Activated CD4-positive, alpha-beta T cell treated with anti-CD3 and anti-CD28 coated beads, Interleukin-2, amount 10 ng/mL, durations not matched to agents 7 days and 5 days (primary cell): ENCODE data around the gene PIANP. TPM values are rescaled to one million over a fixed set of nuclear protein-coding genes. Genes with fewer than 3 reads are reported as not detected.
A peak's percentile ranks its signal among the peaks of the same experiment; 100 is the strongest.

Experiments used
- CTCF ChIA-PET: fragments of 350-600 bp; sonication (Branson Sonifier 250); formaldehyde crosslinking; loops from one replicate; lab custom pipeline; 2021; ENCODE audit warnings: antibody characterized with exemption; lab: Charles Lee
- POLR2A ChIA-PET: fragments of 350-600 bp; sonication (Branson Sonifier 250); formaldehyde crosslinking; loops from one replicate; lab custom pipeline; 2021; ENCODE audit warnings: antibody characterized with exemption; lab: Charles Lee
- DNase-seq: peaks from one replicate; pipeline ENCODE4 v3.0.0-alpha.2; 2020
- H3K27ac Mint-ChIP-seq: one replicate; pipeline ENCODE4 v1.8.0; 2021; ENCODE audit warnings: mild to moderate bottlenecking, moderate library complexity, mixed read lengths
- H3K27me3 Mint-ChIP-seq: one replicate; pipeline ENCODE4 v1.8.0; 2021; ENCODE audit warnings: mixed read lengths
- H3K36me3 Mint-ChIP-seq: one replicate; pipeline ENCODE4 v1.8.0; 2021; ENCODE audit warnings: low read depth, mixed read lengths
- H3K4me1 Mint-ChIP-seq: one replicate; pipeline ENCODE4 v1.8.0; 2021; ENCODE audit warnings: mixed read lengths
- H3K4me3 Mint-ChIP-seq: one replicate; pipeline ENCODE4 v1.8.0; 2021; ENCODE audit warnings: mild to moderate bottlenecking, moderate library complexity, mixed read lengths
- H3K9me3 Mint-ChIP-seq: one replicate; pipeline ENCODE4 v1.8.0; 2021; ENCODE audit warnings: mixed read lengths
- total RNA-seq, 2 experiments: library from RNA; stranded (reverse); gene quantifications; one replicate each; pipeline ENCODE4 v1.2.3, GENCODE V29; 2021

Gene PIANP
- total RNA-seq, 2 experiments from 2014 or later = not detected

- no peaks in the 10 kb centered on the region for H3K27me3 Mint-ChIP-seq
- H3K4me3 Mint-ChIP-seq = peak within 1 kb of the TSS; percentile 88
- POLR2A ChIA-PET = interaction anchor here (0.6 to 1.2 kb wide), 12 partner anchors 35 to 1750 kb away, joined by 3 to 10 read pairs (median 4); partner anchors contain the start of genes CD4, COPS7A, GAPDH and USP5
- CTCF ChIA-PET = interaction anchor here (0.5 to 2.1 kb wide), 17 partner anchors 9 to 255 kb away, joined by 3 to 11 read pairs (median 3); partner anchors contain the start of genes C12orf57, COPS7A and LPAR5
- H3K36me3 Mint-ChIP-seq = peaks cover 29% of the 10 kb centered on the region
- H3K4me1 Mint-ChIP-seq = peaks cover 51% of the 10 kb centered on the region
- peak within 1 kb of the TSS; percentile 95 for H3K27ac Mint-ChIP-seq
- DNase-seq = peak; percentile 97
- H3K9me3 Mint-ChIP-seq = no peaks in the 10 kb centered on the region
These were observed 11.4 kb downstream of the PIANP start, which contains the start of gene ZNF384 for GRCh38 chr12:6688999-6689882. Gene ZNF384 (minus strand): TSS chr12:6689375. CDS start chr12:6679520, 9,855 bp downstream.

- H3K27ac Mint-ChIP-seq = peak overlapping the region; percentile 95
- no peaks in the 10 kb centered on the region for H3K9me3 Mint-ChIP-seq
- ChIA-PET POLR2A (interaction anchor here (0.7 kb wide), 1 partner anchor 119 kb away, joined by 4 read pairs; no protein-coding TSS in a partner anchor), CTCF (interaction anchor here (1.0 to 2.1 kb wide), 10 partner anchors 9 to 139 kb away, joined by 3 to 11 read pairs (median 4); partner anchors contain the start of gene COPS7A)
- DNase-seq = peak; percentile 51
- H3K4me1 Mint-ChIP-seq = peaks cover 54% of the 10 kb centered on the region
- H3K4me3 Mint-ChIP-seq = peak overlapping the region; percentile 88
- H3K27me3 Mint-ChIP-seq = no peaks in the 10 kb centered on the region
- H3K36me3 Mint-ChIP-seq = peaks cover 30% of the 10 kb centered on the region
These were observed 12.0 kb downstream of the PIANP start for GRCh38 chr12:6688543-6688998.

DNA sequence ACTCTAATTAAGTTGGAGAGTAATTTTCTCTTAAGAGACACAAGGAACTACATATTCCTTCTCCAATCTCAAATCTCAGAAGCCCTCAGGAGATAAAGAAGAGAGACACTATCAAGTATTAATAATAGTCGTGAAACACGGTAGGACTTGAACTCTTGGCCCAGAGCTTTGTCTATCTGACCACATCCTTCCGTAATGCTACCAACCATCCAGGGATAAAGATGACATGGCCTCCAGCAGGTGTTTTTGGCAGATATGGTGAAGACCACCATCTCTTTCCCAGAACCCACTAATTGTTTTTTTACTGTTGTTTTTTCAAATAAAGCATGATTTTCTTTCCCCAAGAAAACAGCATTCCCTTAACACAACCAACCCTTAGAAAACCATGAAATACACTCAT, 14.8 kb downstream of the PIANP start:
- ChIA-PET CTCF (interaction anchor here (0.7 to 1.0 kb wide), 2 partner anchors 15 to 187 kb away, joined by 3 read pairs; partner anchors contain the start of gene SPSB2), POLR2A (interaction anchor here (0.6 kb wide), 1 partner anchor 72 kb away, joined by 3 read pairs; no protein-coding TSS in a partner anchor)
- H3K4me3 Mint-ChIP-seq = no peak overlapping the region
- H3K4me1 Mint-ChIP-seq = peaks cover 51% of the 10 kb centered on the region
- no peak for DNase-seq
- H3K36me3 Mint-ChIP-seq = peaks cover 46% of the 10 kb centered on the region
- no peaks in the 10 kb centered on the region for H3K9me3 Mint-ChIP-seq
- no peaks in the 10 kb centered on the region for H3K27me3 Mint-ChIP-seq
- no peak overlapping the region for H3K27ac Mint-ChIP-seq

GRCh38 chr12:6684609-6685008, 16.0 kb downstream of the PIANP start:
- Mint-ChIP-seq H3K9me3 (no peaks in the 10 kb centered on the region), H3K4me1 (peaks cover 47% of the 10 kb centered on the region), H3K27me3 (no peaks in the 10 kb centered on the region), H3K4me3 (no peak overlapping the region), H3K27ac (no peak overlapping the region), H3K36me3 (peaks cover 46% of the 10 kb centered on the region)
- peak; percentile 69 for DNase-seq
- CTCF ChIA-PET = interaction anchor here (0.5 to 1.7 kb wide), 11 partner anchors 8 to 149 kb away, joined by 3 to 10 read pairs (median 3); partner anchors contain the start of genes CD4 and MLF2
- POLR2A ChIA-PET = no interaction called here

DNA sequence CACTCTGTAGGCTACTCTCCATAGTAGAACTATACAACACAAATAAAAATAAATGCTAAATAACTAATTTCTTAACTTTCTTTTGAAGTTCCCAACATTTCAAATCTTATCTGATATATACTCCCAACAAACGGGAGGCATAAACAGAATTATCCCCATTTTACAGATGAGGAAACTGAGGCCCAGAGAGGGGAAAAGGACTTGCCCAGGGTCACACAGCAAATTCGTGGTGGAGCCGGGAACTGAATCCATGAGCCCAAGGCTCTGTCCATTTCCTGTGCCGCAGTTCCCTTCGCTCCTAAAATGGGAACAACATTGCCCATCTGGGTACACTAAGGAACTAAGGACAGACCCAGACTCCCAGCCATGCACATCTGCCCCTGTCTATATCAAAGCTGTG, 23.7 kb downstream of the PIANP start:
- POLR2A ChIA-PET = no interaction called here
- CTCF ChIA-PET = interaction anchor here (1.3 kb wide), 1 partner anchor 7 kb away, joined by 3 read pairs; no protein-coding TSS in a partner anchor

GRCh38 chr12:6672143-6672542, 28.5 kb downstream of the PIANP start:
- POLR2A ChIA-PET = no interaction called here
- Mint-ChIP-seq H3K27me3 (no peaks in the 10 kb centered on the region), H3K36me3 (peaks cover 78% of the 10 kb centered on the region), H3K4me3 (no peak overlapping the region), H3K9me3 (no peaks in the 10 kb centered on the region), H3K27ac (peak overlapping the region; percentile 38), H3K4me1 (no peaks in the 10 kb centered on the region)
- DNase-seq = no peak
- CTCF ChIA-PET = interaction anchor here (0.7 kb wide), 1 partner anchor 51 kb away, joined by 3 read pairs; no protein-coding TSS in a partner anchor

More for the DNA sequence above, 23.7 kb downstream of the PIANP start:
- H3K4me1 Mint-ChIP-seq = no peaks in the 10 kb centered on the region
- DNase-seq = no peak
- no peak overlapping the region for H3K4me3 Mint-ChIP-seq
- no peak overlapping the region for H3K27ac Mint-ChIP-seq
- peaks cover 73% of the 10 kb centered on the region for H3K36me3 Mint-ChIP-seq
- no peaks in the 10 kb centered on the region for H3K27me3 Mint-ChIP-seq
- H3K9me3 Mint-ChIP-seq = no peaks in the 10 kb centered on the region

GRCh38 chr12:6667559-6668210, 32.9 kb downstream of the PIANP start:
- H3K27me3 Mint-ChIP-seq = no peaks in the 10 kb centered on the region
- H3K4me3 Mint-ChIP-seq = no peak overlapping the region
- peaks cover 3% of the 10 kb centered on the region for H3K9me3 Mint-ChIP-seq
- H3K36me3 Mint-ChIP-seq = peaks cover 71% of the 10 kb centered on the region
- no peak for DNase-seq
- H3K4me1 Mint-ChIP-seq = peaks cover 21% of the 10 kb centered on the region
- H3K27ac Mint-ChIP-seq = no peak overlapping the region
- ChIA-PET POLR2A (no interaction called here), CTCF (interaction anchor here (1.0 to 1.2 kb wide), 2 partner anchors 10 to 12 kb away, joined by 3 to 4 read pairs; no protein-coding TSS in a partner anchor)

- Mint-ChIP-seq H3K27me3 (no peaks in the 10 kb centered on the region), H3K36me3 (peaks cover 57% of the 10 kb centered on the region), H3K4me1 (peaks cover 30% of the 10 kb centered on the region), H3K9me3 (peaks cover 3% of the 10 kb centered on the region), H3K27ac (no peak overlapping the region), H3K4me3 (no peak overlapping the region)
- DNase-seq = no peak
- POLR2A ChIA-PET = no interaction called here
- CTCF ChIA-PET = interaction anchor here (0.6 to 1.4 kb wide), 3 partner anchors 18 to 303 kb away, joined by 3 to 5 read pairs (median 4); partner anchors contain the start of gene ZNF384
These were observed 34.4 kb downstream of the PIANP start for GRCh38 chr12:6666211-6666610.

- POLR2A ChIA-PET = no interaction called here
- Mint-ChIP-seq H3K4me1 (peaks cover 31% of the 10 kb centered on the region), H3K9me3 (peaks cover 3% of the 10 kb centered on the region), H3K36me3 (peaks cover 46% of the 10 kb centered on the region), H3K27me3 (no peaks in the 10 kb centered on the region), H3K27ac (peak overlapping the region; percentile 98), H3K4me3 (no peak overlapping the region)
- no peak for DNase-seq
- CTCF ChIA-PET = interaction anchor here (0.6 to 1.4 kb wide), 2 partner anchors 24 to 107 kb away, joined by 3 to 5 read pairs; partner anchors contain the start of gene ZNF384
These were observed 35.7 kb downstream of the PIANP start for GRCh38 chr12:6664902-6665301.

DNA sequence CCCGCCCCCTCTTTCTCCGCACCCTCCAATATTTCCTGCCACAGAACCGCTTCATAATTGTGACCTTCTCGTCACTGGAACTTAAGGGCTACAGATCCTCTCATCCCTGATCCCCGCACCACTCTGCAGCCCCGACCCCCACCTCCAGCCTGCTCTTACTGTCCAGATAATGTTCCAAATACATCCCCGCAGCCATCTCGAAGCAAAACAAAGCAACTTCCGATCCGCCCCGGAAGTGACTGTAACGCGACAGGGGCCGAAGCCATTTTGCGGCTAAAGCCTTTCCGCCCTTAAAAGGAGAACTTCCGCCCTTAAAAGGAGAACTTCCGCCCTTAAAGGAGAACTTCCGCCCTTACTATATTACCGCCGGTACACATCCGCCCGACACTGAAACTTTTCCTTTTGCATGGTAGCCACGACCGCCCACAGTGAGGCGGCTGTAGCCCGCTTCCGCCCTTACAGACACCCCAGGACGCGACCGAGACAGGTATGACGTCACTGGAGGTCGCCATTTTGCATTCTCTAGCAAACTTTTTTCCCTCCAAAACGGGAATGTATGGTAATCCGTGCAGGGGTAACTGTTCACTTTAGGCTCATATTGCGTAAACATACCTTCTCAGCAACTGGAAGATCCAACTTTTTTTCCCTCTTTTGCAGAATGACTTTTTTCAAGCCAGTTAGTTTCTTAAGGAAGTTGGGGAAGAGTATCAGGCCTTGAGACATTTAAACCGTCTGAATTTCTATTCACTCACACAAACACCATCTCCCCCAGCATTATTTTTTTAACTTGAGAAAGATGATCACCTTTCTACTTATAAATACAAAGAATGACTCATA, 37.5 kb downstream of the PIANP start, which contains the start of gene ING4:
TSS of gene ING4 (minus strand) at position 214 of the 837 bp plus-strand sequence. CDS start at position 196, 18 bp downstream.
- peaks cover 36% of the 10 kb centered on the region for H3K4me1 Mint-ChIP-seq
- POLR2A ChIA-PET = no interaction called here
- H3K4me3 Mint-ChIP-seq = peak within 1 kb of the TSS; percentile 99
- no peaks in the 10 kb centered on the region for H3K27me3 Mint-ChIP-seq
- CTCF ChIA-PET = interaction anchor here (0.5 to 1.2 kb wide), 3 partner anchors 10 to 206 kb away, joined by 4 to 5 read pairs (median 4); no protein-coding TSS in a partner anchor
- peak within 1 kb of the TSS; percentile 98 for H3K27ac Mint-ChIP-seq
- peaks cover 39% of the 10 kb centered on the region for H3K36me3 Mint-ChIP-seq
- DNase-seq = peak; percentile 98
- peaks cover 3% of the 10 kb centered on the region for H3K9me3 Mint-ChIP-seq

GRCh38 chr12:6662602-6662905, 38.1 kb downstream of the PIANP start:
- POLR2A ChIA-PET = no interaction called here
- peak overlapping the region; percentile 98 for H3K27ac Mint-ChIP-seq
- no peak for DNase-seq
- peaks cover 36% of the 10 kb centered on the region for H3K4me1 Mint-ChIP-seq
- peak overlapping the region; percentile 99 for H3K4me3 Mint-ChIP-seq
- H3K27me3 Mint-ChIP-seq = no peaks in the 10 kb centered on the region
- peaks cover 3% of the 10 kb centered on the region for H3K9me3 Mint-ChIP-seq
- CTCF ChIA-PET = no interaction called here
- peaks cover 34% of the 10 kb centered on the region for H3K36me3 Mint-ChIP-seq
